ENCODE results near the gene EIF1B.
"Not testable (repeated sequence)": the region's sequence is repeated elsewhere in the genome, so short reads cannot be mapped to it uniquely, and the experiment has no call there.

EIF1B gene

GRCh38 chr3:40278791-40279190 lies 30.7 kb upstream of the EIF1B start:
- Histone ChIP-seq H3K27ac (ENCODE audit: low read depth, low read length) (no peak overlapping the region), H3K9me3 (ENCODE audit: control insufficient read depth, insufficient read depth, low read length) (no peaks in the 10 kb centered on the region), H3K27me3 (ENCODE audit: control insufficient read depth, low read length) (no peaks in the 10 kb centered on the region; the same call in 1 of the 2 replicates), H3K4me2 (ENCODE audit: low read length) (no peak overlapping the region), H4K20me1 (ENCODE audit: control insufficient read depth, insufficient read depth, low read depth, low read length) (no peaks in the 10 kb centered on the region), H3K79me2 (ENCODE audit: control insufficient read depth, low read length) (no peaks in the 10 kb centered on the region), H3K4me1 (ENCODE audit: control insufficient read depth, low read length) (no peaks in the 10 kb centered on the region), H3K4me3 (ENCODE audit: low read length) (no peak overlapping the region), H3K9me2 (replicated peaks; ENCODE audit: control insufficient read depth, low read length) (no peaks in the 10 kb centered on the region), H3F3A (ENCODE audit: control insufficient read depth, insufficient read depth) (no peaks in the 10 kb centered on the region), H3K36me3 (ENCODE audit: control insufficient read depth, low read length) (no peaks in the 10 kb centered on the region)
- TF ChIP-seq EZH2phosphoT487 (IDR thresholded peaks at IDR 0.05; ENCODE audit: borderline replicate concordance, low read length) (no peak), CTCF (IDR thresholded peaks at IDR 0.05; ENCODE audit: low read depth, low read length, poor library complexity, severe bottlenecking) (no peak)

GRCh38 chr3:40281995-40282394 lies 27.5 kb upstream of the EIF1B start:
- H3K79me2 ChIP-seq (ENCODE audit: control insufficient read depth, low read length): no peaks in the 10 kb centered on the region
- no peaks in the 10 kb centered on the region for H4K20me1 ChIP-seq (ENCODE audit: control insufficient read depth, insufficient read depth, low read depth, low read length)
- no peak overlapping the region for H3K4me3 ChIP-seq (ENCODE audit: low read length)
- H3K27ac ChIP-seq (ENCODE audit: low read depth, low read length): no peak overlapping the region
- no peaks in the 10 kb centered on the region; the same call in 1 of the 2 replicates for H3K27me3 ChIP-seq (ENCODE audit: control insufficient read depth, low read length)
- H3K9me3 ChIP-seq (ENCODE audit: control insufficient read depth, insufficient read depth, low read length): no peaks in the 10 kb centered on the region
- H3K9me2 ChIP-seq (replicated peaks; ENCODE audit: control insufficient read depth, low read length): no peaks in the 10 kb centered on the region
- no peaks in the 10 kb centered on the region for H3K4me1 ChIP-seq (ENCODE audit: control insufficient read depth, low read length)
- no peaks in the 10 kb centered on the region for H3F3A ChIP-seq (ENCODE audit: control insufficient read depth, insufficient read depth)
- no peak for TF ChIP-seq EZH2phosphoT487 (IDR thresholded peaks at IDR 0.05; ENCODE audit: borderline replicate concordance, low read length)
- no peaks in the 10 kb centered on the region for H3K36me3 ChIP-seq (ENCODE audit: control insufficient read depth, low read length)
- no peak overlapping the region for H3K4me2 ChIP-seq (ENCODE audit: low read length)

GRCh38 chr3:40283057-40283456 lies 26.4 kb upstream of the EIF1B start:
- H3F3A ChIP-seq (ENCODE audit: control insufficient read depth, insufficient read depth); H3K79me2 ChIP-seq (ENCODE audit: control insufficient read depth, low read length); H3K4me3 ChIP-seq (ENCODE audit: low read length); H3K27ac ChIP-seq (ENCODE audit: low read depth, low read length); H3K36me3 ChIP-seq (ENCODE audit: control insufficient read depth, low read length); H3K9me2 ChIP-seq (replicated peaks; ENCODE audit: control insufficient read depth, low read length); H3K27me3 ChIP-seq (ENCODE audit: control insufficient read depth, low read length); H3K4me1 ChIP-seq (ENCODE audit: control insufficient read depth, low read length); H4K20me1 ChIP-seq (ENCODE audit: control insufficient read depth, insufficient read depth, low read depth, low read length); H3K9me3 ChIP-seq (ENCODE audit: control insufficient read depth, insufficient read depth, low read length); H3K4me2 ChIP-seq (ENCODE audit: low read length): not testable (repeated sequence)

- H3K36me3 ChIP-seq (ENCODE audit: control insufficient read depth, low read length): no peaks in the 10 kb centered on the region
- TF ChIP-seq EZH2phosphoT487 (IDR thresholded peaks at IDR 0.05; ENCODE audit: borderline replicate concordance, low read length): no peak
- TF ChIP-seq CTCF (IDR thresholded peaks at IDR 0.05; ENCODE audit: low read depth, low read length, poor library complexity, severe bottlenecking): no peak
These were observed 22.3 kb upstream of the EIF1B start for GRCh38 chr3:40287248-40287647.

More at GRCh38 chr3:40287248-40287647, 22.3 kb upstream of the EIF1B start:
- H3K4me2 ChIP-seq (ENCODE audit: low read length): no peak overlapping the region
- no peaks in the 10 kb centered on the region for H3K4me1 ChIP-seq (ENCODE audit: control insufficient read depth, low read length)
- H3K27ac ChIP-seq (ENCODE audit: low read depth, low read length): no peak overlapping the region
- H3F3A ChIP-seq (ENCODE audit: control insufficient read depth, insufficient read depth): no peaks in the 10 kb centered on the region
- no peaks in the 10 kb centered on the region for H4K20me1 ChIP-seq (ENCODE audit: control insufficient read depth, insufficient read depth, low read depth, low read length)
- H3K27me3 ChIP-seq (ENCODE audit: control insufficient read depth, low read length): no peaks in the 10 kb centered on the region
- H3K4me3 ChIP-seq (ENCODE audit: low read length): no peak overlapping the region
- H3K9me2 ChIP-seq (replicated peaks; ENCODE audit: control insufficient read depth, low read length): no peaks in the 10 kb centered on the region
- no peaks in the 10 kb centered on the region for H3K79me2 ChIP-seq (ENCODE audit: control insufficient read depth, low read length)
- H3K9me3 ChIP-seq (ENCODE audit: control insufficient read depth, insufficient read depth, low read length): peaks cover 10% of the 10 kb centered on the region; the same call in 1 of the 2 replicates

All from DOHH2 (cell line).